A549 treated with AZD9567 at 1 μM for 4 hours (cell line): ENCODE results near the gene FAM210A. TPM values are rescaled to one million over a fixed set of nuclear protein-coding genes. Genes with fewer than 3 reads are reported as not detected.

Source experiments
- total RNA-seq: library from RNA; stranded (reverse); fragments of 200-300 nt; extraction: Qiagen RNA extraction; gene quantifications from 5 replicates; pipeline ENCODE4 v1.2.3, GENCODE V29; 2022; ENCODE audit not compliant: insufficient read depth

FAM210A gene, protein sequence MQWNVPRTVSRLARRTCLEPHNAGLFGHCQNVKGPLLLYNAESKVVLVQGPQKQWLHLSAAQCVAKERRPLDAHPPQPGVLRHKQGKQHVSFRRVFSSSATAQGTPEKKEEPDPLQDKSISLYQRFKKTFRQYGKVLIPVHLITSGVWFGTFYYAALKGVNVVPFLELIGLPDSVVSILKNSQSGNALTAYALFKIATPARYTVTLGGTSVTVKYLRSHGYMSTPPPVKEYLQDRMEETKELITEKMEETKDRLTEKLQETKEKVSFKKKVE
- 25.5 to 28.5 TPM (median 26.4 TPM) in 5 replicates for total RNA-seq

GRCh38 chr18:13726232-13726971, at the start of gene FAM210A, which contains the start of gene RNMT:
TSS of gene FAM210A (minus strand) at chr18:13726558. CDS start at chr18:13682077, 44,481 bp downstream.
TSS of gene RNMT (plus strand) at chr18:13726673. CDS start at chr18:13731518, 4,845 bp downstream.

Other genes starting within 250 kb of the FAM210A start
- 18.7 to 20.4 TPM (median 19.6 TPM) in 5 replicates for gene RNMT, start 115 bp upstream of the FAM210A start, total RNA-seq
- gene MC5R, start 97.6 kb upstream of the FAM210A start, total RNA-seq: 0.06 TPM in 1 of 5 replicates, not detected in the others
- gene MC2R, start 189.0 kb upstream of the FAM210A start, total RNA-seq: not detected in 5 replicates